Tibial nerve (tissue), 3 donors: ENCODE results near the gene GGTLC3.
"Not testable (repeated sequence)": the region's sequence is repeated elsewhere in the genome, so short reads cannot be mapped to it uniquely, and the experiment has no call there.

Source experiments
- CTCF ChIP-seq, 5 experiments: fragments of 200-600 bp in 3 of 5; fragments of 450-650 bp in 2 of 5; sonication (generic) in 3 of 5; IDR thresholded peaks; one replicate each; pipeline ENCODE4 v1.5.1; 2016 to 2019; ENCODE audit warnings: antibody characterized with exemption in 5 of 5, mild to moderate bottlenecking in 3 of 5, moderate library complexity in 2 of 5
- POLR2A ChIP-seq, 2 donors: fragments of 450-650 bp; IDR thresholded peaks; one replicate each; pipeline ENCODE4 v1.6.1; 2017; ENCODE audit warnings: antibody characterized with exemption in 2 of 2, mild to moderate bottlenecking in 2 of 2, moderate library complexity in 2 of 2

- TF ChIP-seq CTCF, POLR2A (IDR thresholded peaks at IDR 0.05): not testable (repeated sequence)
Observed at GRCh38 chr22:18533633-18534032, 15.7 kb upstream of the GGTLC3 start.
